GM12878 (cell line): Measurements from ENCODE around the gene FGFR2.

ENCODE experiments used
- FOS ChIP-seq: IDR thresholded peaks from 3 replicates; pipeline ENCODE4 v1.6.1; 2011; ENCODE audit warnings: borderline replicate concordance; ENCODE audit not compliant: insufficient read length; ENCODE audit errors: extremely low read depth
- JUND ChIP-seq: IDR thresholded peaks from 2 replicates; pipeline ENCODE4 v1.6.1; 2012; ENCODE audit warnings: low read depth, mild to moderate bottlenecking, low read length, improper control_type of control experiment, moderate library complexity
- POLR2A ChIP-seq: IDR thresholded peaks from 2 replicates; pipeline ENCODE4 v1.6.1; 2011; ENCODE audit warnings: low read depth, mild to moderate bottlenecking, low read length

DNA sequence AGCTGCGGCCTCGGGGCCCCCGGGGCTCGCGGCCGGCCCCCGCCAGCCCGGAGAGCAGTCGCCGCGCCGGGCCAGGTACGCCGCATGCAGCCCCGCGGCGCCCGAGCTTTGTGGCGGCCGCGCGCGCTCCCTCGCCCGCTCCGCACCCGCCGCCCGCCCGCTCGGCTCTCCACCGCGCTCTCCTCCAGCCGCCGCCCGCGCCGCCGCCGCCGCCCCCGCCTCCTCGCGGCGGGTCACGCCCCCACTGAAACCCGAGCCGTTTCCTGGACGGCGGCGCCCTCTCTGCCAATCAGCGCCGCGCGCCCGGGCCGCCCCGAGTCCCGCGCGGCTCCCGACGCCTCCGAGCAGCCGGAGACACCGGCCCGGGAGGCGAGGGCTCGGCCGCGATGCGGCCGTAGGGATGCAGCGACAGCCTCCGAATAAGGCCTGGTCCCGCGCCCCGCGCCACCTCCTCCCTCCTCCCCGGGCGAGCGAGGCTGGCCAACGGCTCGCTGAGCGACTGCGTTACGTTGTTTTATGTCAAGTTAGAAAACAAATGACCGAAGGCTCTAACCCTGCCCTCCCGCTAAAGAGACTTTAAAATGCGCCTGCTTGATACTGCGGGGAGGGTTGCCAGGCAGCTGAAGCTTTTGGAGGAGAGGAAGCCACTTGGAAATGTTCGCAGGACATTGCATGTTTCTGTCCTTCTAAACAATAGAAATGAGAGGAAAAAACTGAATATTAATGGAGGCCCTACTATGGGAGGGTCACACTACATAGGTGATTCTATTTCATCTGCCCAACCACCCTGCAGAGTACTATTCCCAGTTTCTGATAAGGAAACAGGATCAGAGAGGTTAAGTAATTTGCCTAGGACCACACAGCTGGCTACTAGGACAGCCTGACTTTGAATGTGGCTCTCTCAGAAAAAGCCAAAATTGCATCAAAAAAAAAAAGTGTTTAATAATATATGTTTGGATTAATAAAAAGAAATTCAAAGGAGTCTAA is at the start of gene FGFR2:
- TF ChIP-seq POLR2A: no peak
- no peak for TF ChIP-seq JUND
- no peak for TF ChIP-seq FOS
